Stimulated activated CD4-positive, alpha-beta T cell treated with anti-CD3 and anti-CD28 coated beads, Interleukin-12 subunit alpha, Interleukin-12 subunit beta, amount 100 ng/mL, for 48 hours (primary cell): ENCODE results near the gene RBM46.

ENCODE experiments used
- DNase-seq, 3 donors: peaks; one replicate each; pipeline ENCODE4 v3.0.0-alpha.2; 2020; ENCODE audit warnings: low read depth in 2 of 3, low spot score in 1 of 3

The RBM46 gene

GRCh38 chr4:154781126-154781982, at the start of gene RBM46:
TSS of gene RBM46 (plus strand) at chr4:154781272. CDS start at chr4:154796753, 15,481 bp downstream.
- no peak for DNase-seq

DNA sequence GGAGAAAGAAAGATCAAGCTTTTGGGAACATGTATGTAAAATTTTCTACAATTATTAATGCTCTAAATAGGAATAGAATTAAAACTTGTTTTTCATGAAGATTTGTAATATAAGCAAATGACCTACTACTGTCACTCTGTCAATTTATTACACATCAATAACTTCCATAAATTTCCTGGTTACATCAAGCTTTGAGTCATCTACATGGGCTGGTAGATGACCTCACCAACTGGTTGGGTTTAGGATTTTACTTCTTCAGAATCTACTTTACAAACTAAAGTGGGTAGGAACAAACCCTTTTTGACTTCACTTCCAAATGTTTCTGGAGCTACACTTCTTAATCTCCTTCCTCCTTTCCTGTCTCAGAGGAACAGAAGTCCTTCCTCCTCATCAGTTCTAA, 49.3 kb upstream of the RBM46 start:
- DNase-seq: no peak

DNA sequence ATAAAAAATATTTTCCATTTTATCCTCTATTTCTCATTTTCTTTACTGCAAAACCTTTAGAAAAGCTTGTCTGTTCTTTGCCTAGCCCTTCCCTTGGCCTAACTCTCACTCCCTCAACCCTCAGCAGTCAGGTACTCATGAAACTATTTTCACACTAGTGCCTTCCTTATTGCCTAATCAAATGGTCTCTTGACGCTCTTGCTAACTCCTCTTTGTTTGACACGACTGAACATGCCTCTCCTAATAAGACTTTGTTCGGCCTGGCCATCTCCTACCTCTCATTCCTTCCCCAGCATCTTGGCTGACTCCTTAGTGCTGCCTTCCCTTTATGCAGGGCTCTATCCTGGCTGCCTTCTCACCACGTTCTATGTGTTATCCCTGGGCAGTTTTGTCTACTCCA, 48.4 kb upstream of the RBM46 start:
- no peak for DNase-seq

- no peak for DNase-seq
These were observed 44.3 kb upstream of the RBM46 start for GRCh38 chr4:154736770-154737169.

- no peak for DNase-seq
These were observed 42.6 kb upstream of the RBM46 start for GRCh38 chr4:154738426-154738825.

DNA sequence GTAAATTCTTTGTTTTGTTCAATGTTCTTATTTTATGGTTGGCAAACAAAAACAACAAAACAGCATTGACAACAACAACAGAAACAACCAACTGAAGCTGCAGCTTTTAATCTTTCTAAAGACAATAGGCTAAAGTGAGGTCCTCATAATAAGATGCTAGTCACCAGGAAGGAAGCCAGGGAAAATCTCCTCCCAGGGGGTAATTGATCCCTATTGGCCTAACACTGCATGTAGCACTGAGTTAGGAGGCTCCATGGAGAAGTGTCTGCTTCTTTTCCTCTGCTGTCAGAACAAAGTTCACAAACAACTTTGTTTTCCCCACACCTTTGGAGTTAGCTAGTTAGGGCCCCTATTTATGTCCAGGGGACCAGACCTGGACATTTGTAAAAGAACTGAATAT, 42.0 kb upstream of the RBM46 start:
- no peak for DNase-seq

- DNase-seq: no peak
These were observed 40.6 kb upstream of the RBM46 start for GRCh38 chr4:154740462-154740861.

DNA sequence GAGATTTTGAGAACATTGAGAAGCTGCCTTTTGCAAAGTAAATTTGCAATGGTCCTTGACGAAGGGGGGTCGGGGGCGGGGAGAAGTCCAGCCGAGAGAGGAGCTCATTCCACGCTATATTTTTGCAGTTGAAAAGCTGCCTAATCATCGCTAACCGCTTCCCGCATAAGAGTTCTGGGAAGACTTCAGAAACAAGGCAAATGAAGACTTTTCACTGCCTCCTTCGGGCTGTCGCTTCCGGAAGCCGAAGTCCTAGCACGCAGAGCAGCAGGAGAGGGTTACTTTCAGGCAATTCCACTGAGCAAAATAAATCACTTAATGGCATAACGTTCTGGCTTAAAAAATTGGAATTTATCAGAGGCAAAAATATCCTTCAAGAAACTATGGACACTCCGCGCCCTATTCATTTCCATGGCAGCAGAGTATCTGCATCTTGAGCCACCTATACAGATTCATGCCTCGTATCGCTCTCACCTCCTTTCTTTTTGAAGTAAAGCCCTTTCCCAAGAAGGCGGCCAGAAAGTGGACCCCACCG, 39.9 kb upstream of the RBM46 start:
- no peak for DNase-seq

DNA sequence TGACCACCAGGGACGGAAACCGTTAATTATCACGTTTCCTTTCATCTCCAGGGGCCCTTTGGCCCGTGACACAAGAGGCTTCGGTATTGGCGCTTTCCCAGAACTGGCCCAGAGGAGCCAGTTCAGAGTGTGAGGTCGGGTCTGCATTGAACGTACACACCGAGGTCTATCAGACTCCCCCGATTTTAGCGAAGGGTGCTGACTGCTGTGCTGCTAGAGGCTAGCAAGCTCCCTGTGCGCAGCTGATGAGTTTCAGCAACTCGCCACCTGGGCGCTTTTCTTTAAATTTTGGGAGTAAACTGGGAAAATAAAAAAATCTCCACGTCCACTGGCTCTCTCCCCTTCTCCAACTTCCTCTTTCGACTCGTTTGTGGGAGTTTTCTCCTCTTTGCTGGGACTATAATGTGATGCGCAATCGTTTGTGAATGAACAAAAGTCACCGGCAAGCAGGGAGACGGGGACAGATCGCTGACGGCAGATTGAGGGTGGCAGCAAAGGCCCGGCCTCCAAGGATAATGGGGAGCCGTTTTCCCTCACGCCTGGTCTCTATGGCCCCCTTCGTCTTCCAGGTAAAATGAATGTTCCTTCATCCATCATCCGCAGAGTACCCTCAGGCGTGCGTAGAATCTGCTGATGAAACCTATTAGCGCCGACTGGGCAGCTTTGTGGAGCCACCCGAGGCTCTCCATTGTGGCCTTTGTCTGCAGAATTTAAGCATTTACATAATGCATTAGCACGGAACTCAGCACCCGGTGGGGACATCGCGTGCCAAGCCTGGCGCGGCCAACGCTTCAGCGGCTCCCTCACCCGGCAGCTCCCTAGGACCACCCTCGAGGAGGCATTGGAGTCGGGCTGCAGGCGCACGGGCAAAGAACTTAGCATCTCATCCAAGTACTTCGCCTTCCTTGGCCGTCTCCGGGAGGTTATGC, 38.9 kb upstream of the RBM46 start:
- no peak for DNase-seq

DNA sequence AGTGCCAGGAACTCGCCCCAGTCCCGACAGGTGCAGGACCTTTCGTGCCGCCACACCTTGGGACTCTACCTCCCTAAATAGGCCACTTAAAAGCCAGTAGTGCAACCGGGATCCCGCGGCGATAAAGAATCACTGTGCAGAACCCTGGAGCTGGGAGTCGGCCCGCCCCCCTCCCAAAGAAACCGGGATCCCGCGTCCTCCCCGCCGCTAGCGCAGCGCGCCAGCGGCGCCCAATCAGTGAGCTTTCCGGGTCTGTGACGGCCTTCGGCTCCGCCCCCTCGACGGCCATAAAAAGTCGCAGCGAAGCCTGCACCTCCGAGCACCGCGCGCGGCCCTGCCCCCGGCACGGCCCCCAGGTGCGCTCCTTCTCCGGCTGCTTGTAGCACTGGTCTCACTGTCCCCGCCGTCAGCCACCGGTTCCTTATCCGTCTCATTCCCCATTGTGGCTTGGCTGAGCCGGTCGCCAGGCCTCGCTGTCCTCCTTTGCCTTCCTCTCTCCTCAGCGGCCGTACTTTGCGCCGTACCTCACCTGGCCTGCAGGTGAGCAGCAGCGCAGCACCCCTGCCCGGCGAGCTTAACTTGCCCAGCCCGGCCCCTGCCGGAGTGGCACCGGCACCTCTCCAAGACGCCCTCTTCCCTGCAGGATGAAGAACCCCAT, 37.3 kb upstream of the RBM46 start, which contains the start of gene LRAT:
Gene LRAT (plus strand): TSS at position 318 of the 658 bp plus-strand sequence. CDS start 327 bp downstream, at position 645.
- peak in 2 of 3 donors; percentile 10 to 24 for DNase-seq

DNA sequence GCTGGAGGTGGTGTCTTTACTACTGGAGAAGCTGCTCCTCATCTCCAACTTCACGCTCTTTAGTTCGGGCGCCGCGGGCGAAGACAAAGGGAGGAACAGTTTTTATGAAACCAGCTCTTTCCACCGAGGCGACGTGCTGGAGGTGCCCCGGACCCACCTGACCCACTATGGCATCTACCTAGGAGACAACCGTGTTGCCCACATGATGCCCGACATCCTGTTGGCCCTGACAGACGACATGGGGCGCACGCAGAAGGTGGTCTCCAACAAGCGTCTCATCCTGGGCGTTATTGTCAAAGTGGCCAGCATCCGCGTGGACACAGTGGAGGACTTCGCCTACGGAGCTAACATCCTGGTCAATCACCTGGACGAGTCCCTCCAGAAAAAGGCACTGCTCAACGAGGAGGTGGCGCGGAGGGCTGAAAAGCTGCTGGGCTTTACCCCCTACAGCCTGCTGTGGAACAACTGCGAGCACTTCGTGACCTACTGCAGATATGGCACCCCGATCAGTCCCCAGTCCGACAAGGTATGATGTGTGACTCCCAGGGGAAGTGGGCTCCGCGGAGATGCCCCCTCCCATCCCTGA, 36.6 kb upstream of the RBM46 start:
- no peak for DNase-seq

DNA sequence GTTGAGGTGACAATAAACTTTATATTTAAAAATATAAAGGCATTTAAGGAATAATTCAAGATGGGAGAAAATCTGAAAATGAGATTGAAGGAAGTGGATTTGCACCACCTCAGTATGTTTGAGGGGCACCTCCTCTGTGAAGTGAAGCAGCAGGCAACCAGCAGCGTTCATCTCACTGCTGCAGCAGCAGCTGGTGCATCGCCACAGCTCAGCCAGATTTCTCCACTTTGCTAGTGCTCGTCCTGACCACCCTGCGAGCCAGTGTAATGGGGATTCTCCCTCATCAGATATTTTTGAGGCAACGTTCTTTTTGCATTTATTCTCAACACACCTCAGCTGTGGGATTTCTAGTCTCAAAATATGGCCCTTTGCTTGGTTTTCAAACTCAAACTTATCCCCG, 23.4 kb upstream of the RBM46 start:
- DNase-seq: no peak

DNA sequence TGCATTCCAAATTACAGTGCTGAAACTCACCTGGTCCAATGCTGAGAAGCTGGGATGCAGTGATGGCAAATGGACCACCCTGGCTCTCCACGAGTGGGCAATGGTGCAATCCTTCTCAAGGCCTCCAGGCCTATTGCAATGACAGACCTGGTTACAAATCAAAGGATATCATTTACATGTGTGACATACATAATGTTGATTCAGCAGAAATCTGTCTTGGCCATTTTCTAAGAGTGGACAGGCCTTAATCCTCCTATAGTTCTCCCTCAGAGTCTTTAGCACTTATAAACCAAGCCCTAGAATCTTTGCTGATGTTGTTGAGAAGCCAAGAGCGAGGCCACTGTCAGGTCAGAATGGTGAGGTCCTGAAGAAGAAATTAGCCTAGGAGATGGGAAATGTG, 20.2 kb upstream of the RBM46 start:
- DNase-seq: no peak

DNA sequence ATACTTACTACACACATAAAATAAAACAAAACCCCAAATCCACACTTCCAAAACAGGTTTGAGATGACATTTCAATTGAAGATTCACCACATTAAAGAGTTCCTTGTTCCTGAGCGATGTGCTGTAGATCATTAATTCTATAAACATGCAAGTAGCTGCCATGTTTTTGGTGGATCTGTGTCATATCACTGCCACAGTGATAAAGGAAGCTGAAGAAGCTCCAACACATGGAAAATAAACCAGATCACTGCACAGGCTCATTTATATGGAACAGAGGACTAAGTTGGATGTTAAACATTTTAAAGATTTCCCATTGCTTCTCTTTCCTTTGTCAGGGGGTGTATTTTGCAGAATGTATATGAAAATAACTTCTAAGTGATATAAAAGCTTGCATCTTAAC, 2.8 kb upstream of the RBM46 start:
- no peak for DNase-seq

GRCh38 chr4:154779362-154779947, 1.6 kb upstream of the RBM46 start:
- DNase-seq: no peak

DNA sequence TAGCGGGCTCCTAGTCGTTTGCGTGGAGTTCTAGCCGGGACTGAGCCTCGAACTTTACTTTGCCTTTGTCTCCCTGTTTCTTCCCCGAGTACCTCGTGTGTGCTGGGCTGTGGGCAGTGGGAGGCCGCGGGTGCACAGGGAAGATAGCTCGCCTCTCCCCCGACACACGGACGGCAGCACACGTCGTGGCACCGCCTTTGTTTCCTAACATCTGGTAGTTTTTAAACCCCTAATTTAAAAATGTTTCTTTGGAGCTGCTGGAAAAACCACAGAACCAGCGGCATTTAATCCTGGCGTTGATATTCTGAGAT, 866 bp downstream of the RBM46 start:
- DNase-seq: no peak

- DNase-seq: no peak
These were observed 26.1 kb downstream of the RBM46 start for GRCh38 chr4:154807042-154807630.

DNA sequence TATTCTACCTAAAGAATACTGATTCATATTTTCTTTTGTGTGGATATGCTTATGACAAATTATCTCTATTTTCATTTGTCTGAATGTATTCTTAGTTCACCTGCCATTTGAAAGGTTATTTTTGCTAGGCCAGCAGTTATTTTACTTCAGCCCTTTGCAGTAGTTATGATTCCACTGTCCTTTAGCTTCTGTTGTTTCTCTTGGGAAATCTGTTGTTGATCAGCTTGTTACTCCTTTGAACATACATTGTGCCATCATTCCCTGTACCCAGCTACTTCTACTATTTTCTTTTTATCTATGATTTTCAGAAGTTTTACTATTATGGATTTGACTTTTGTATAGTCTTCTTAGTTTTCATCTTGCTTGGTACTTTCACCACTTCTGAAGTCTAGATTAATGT, 37.2 kb downstream of the RBM46 start:
- no peak for DNase-seq

- DNase-seq: no peak
These were observed 41.7 kb downstream of the RBM46 start for GRCh38 chr4:154822775-154823174.

DNA sequence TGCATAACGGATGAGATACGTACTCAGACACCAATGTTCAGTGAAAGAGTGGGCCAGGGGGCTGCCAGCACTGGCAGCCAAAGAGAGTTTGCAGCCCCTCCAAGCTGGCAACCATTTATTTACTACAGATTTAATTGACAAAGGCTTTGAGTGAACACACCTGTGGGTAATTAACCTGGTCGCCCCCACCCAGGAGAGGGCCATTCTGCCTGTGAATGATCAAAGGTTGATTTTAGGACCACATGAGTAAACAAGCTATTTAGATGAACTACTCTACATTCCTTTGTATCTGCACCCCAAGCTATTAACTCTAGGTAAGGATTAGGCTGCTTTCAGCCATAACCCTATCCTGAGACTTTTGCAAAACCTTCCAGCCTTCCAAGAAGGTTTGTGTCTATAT, 55.0 kb downstream of the RBM46 start:
- DNase-seq: no peak
